ENCODE data around the gene CEBPZ. TPM values are rescaled to one million over a fixed set of nuclear protein-coding genes. Genes with fewer than 3 reads are reported as not detected.
"Not testable (repeated sequence)": the region's sequence is repeated elsewhere in the genome, so short reads cannot be mapped to it uniquely, and the experiment has no call there.

The CEBPZ gene
- total RNA-seq, 2 experiments from 2014 or later = 92.3 to 102 TPM

- Histone ChIP-seq H3K27ac (ENCODE audit: low read depth in 1 of 2, low read length in 2 of 2) (no peak overlapping the region), H3K9me3 (ENCODE audit: control insufficient read depth in 1 of 2, insufficient read depth in 1 of 2, low read length in 2 of 2) (peaks cover 0 to 27% of the 10 kb centered on the region in 2 experiments), H3K36me3 (ENCODE audit: insufficient read depth, low read length) (peaks cover 99% of the 10 kb centered on the region), H3K4me3 (ENCODE audit: low read length) (no peak overlapping the region), H3K4me1 (ENCODE audit: insufficient read depth, low read length) (no peaks in the 10 kb centered on the region), H3K27me3 (ENCODE audit: control insufficient read depth in 1 of 2, insufficient read depth in 2 of 2, low read length in 2 of 2) (no peaks in the 10 kb centered on the region)
- no peak overlapping the region for H3K27ac Mint-ChIP-seq
- H3K9me3 Mint-ChIP-seq = peaks cover 30% of the 10 kb centered on the region
- intact Hi-C loops (cut with DNase I, micrococcal nuclease) = no loop called here
- CTCF ChIA-PET = no interaction called here
- POLR2A ChIA-PET = interaction anchor here (1.0 to 2.1 kb wide), 2 partner anchors 15 to 112 kb away, joined by 3 to 5 read pairs; partner anchors contain the start of gene CEBPZOS
- no peaks in the 10 kb centered on the region for H3K27me3 Mint-ChIP-seq
- DNase-seq (no peak), ATAC-seq (ENCODE audit: poor library complexity) (no peak)
- no peak for TF ChIP-seq CTCF (IDR thresholded peaks at IDR 0.05)
- H3K4me1 Mint-ChIP-seq (ENCODE audit: low read depth) = peaks cover 16% of the 10 kb centered on the region
- H3K4me3 Mint-ChIP-seq = no peak overlapping the region
- peaks cover 96% of the 10 kb centered on the region for H3K36me3 Mint-ChIP-seq (ENCODE audit: low read depth)
Measured at GRCh38 chr2:37211939-37212338, 19.5 kb downstream of the CEBPZ start.

GRCh38 chr2:37211212-37211611, 20.2 kb downstream of the CEBPZ start:
- no peak overlapping the region for H3K27ac ChIP-seq (ENCODE audit: low read depth in 1 of 2, low read length in 2 of 2)
- ATAC-seq (ENCODE audit: poor library complexity) (no peak), DNase-seq (no peak)
- H3K4me1 ChIP-seq (ENCODE audit: insufficient read depth, low read length) = no peaks in the 10 kb centered on the region
- intact Hi-C loops (cut with DNase I, micrococcal nuclease) = no loop called here
- ChIA-PET POLR2A (interaction anchor here (0.7 to 2.1 kb wide), 3 partner anchors 13 to 112 kb away, joined by 3 to 5 read pairs (median 3); partner anchors contain the start of gene CEBPZOS), CTCF (no interaction called here)
- no peak overlapping the region for H3K27ac Mint-ChIP-seq
- no peaks in the 10 kb centered on the region for H3K27me3 ChIP-seq (ENCODE audit: control insufficient read depth in 1 of 2, insufficient read depth in 2 of 2, low read length in 2 of 2)
- peaks cover 34% of the 10 kb centered on the region for H3K9me3 Mint-ChIP-seq
- no peak overlapping the region for H3K4me3 Mint-ChIP-seq
- no peak overlapping the region for H3K4me3 ChIP-seq (ENCODE audit: low read length)
- peaks cover 3 to 27% of the 10 kb centered on the region in 2 experiments for H3K9me3 ChIP-seq (ENCODE audit: control insufficient read depth in 1 of 2, insufficient read depth in 1 of 2, low read length in 2 of 2)
- H3K36me3 ChIP-seq (ENCODE audit: insufficient read depth, low read length) = peaks cover 99% of the 10 kb centered on the region
- peaks cover 96% of the 10 kb centered on the region for H3K36me3 Mint-ChIP-seq (ENCODE audit: low read depth)
- H3K27me3 Mint-ChIP-seq = no peaks in the 10 kb centered on the region
- TF ChIP-seq CTCF (IDR thresholded peaks at IDR 0.05) = no peak
- peaks cover 21% of the 10 kb centered on the region for H3K4me1 Mint-ChIP-seq (ENCODE audit: low read depth)

GRCh38 chr2:37206760-37207159, 24.6 kb downstream of the CEBPZ start:
- H3K27ac Mint-ChIP-seq; H3K4me1 ChIP-seq (ENCODE audit: insufficient read depth, low read length); H3K27me3 ChIP-seq (ENCODE audit: control insufficient read depth in 1 of 2, insufficient read depth in 2 of 2, low read length in 2 of 2); H3K4me3 ChIP-seq (ENCODE audit: low read length); H3K4me3 Mint-ChIP-seq; H3K27me3 Mint-ChIP-seq; DNase-seq; POLR2A ChIA-PET; CTCF ChIA-PET; intact Hi-C loops (cut with DNase I, micrococcal nuclease); H3K27ac ChIP-seq (ENCODE audit: low read depth in 1 of 2, low read length in 2 of 2); ATAC-seq (ENCODE audit: poor library complexity): not testable (repeated sequence)
- Mint-ChIP-seq H3K9me3 (peaks cover 34% of the 10 kb centered on the region), H3K4me1 (ENCODE audit: low read depth) (peaks cover 34% of the 10 kb centered on the region), H3K36me3 (ENCODE audit: low read depth) (peaks cover 99% of the 10 kb centered on the region)
- Histone ChIP-seq H3K9me3 (ENCODE audit: control insufficient read depth in 1 of 2, insufficient read depth in 1 of 2, low read length in 2 of 2) (peaks cover 9 to 34% of the 10 kb centered on the region in 2 experiments), H3K36me3 (ENCODE audit: insufficient read depth, low read length) (peaks cover 93% of the 10 kb centered on the region)

GRCh38 chr2:37205689-37206341, 25.6 kb downstream of the CEBPZ start:
- intact Hi-C loops (cut with DNase I, micrococcal nuclease) = no loop called here
- H3K4me1 ChIP-seq (ENCODE audit: insufficient read depth, low read length) = no peaks in the 10 kb centered on the region
- Mint-ChIP-seq H3K27me3 (no peaks in the 10 kb centered on the region), H3K4me1 (ENCODE audit: low read depth) (peaks cover 43% of the 10 kb centered on the region), H3K36me3 (ENCODE audit: low read depth) (peaks cover 99% of the 10 kb centered on the region), H3K4me3 (no peak overlapping the region), H3K27ac (no peak overlapping the region), H3K9me3 (peaks cover 34% of the 10 kb centered on the region)
- H3K4me3 ChIP-seq (ENCODE audit: low read length) = no peak overlapping the region
- peaks cover 9 to 34% of the 10 kb centered on the region in 2 experiments for H3K9me3 ChIP-seq (ENCODE audit: control insufficient read depth in 1 of 2, insufficient read depth in 1 of 2, low read length in 2 of 2)
- no peaks in the 10 kb centered on the region for H3K27me3 ChIP-seq (ENCODE audit: control insufficient read depth in 1 of 2, insufficient read depth in 2 of 2, low read length in 2 of 2)
- ATAC-seq (ENCODE audit: poor library complexity) = no peak
- POLR2A ChIA-PET = no interaction called here
- CTCF ChIA-PET = no interaction called here
- H3K27ac ChIP-seq (ENCODE audit: low read depth in 1 of 2, low read length in 2 of 2) = no peak overlapping the region
- H3K36me3 ChIP-seq (ENCODE audit: insufficient read depth, low read length) = peaks cover 93% of the 10 kb centered on the region
- DNase-seq = no peak
- TF ChIP-seq CTCF (IDR thresholded peaks at IDR 0.05) = no peak

- Histone ChIP-seq H3K9me3 (ENCODE audit: control insufficient read depth in 1 of 2, insufficient read depth in 1 of 2, low read length in 2 of 2) (peaks cover 9 to 30% of the 10 kb centered on the region in 2 experiments), H3K36me3 (ENCODE audit: insufficient read depth, low read length) (peaks cover 90% of the 10 kb centered on the region)
- peaks cover 50% of the 10 kb centered on the region for H3K4me1 Mint-ChIP-seq (ENCODE audit: low read depth)
- H3K4me1 ChIP-seq (ENCODE audit: insufficient read depth, low read length); H3K27ac ChIP-seq (ENCODE audit: low read depth in 1 of 2, low read length in 2 of 2); H3K4me3 ChIP-seq (ENCODE audit: low read length); H3K27me3 ChIP-seq (ENCODE audit: control insufficient read depth in 1 of 2, insufficient read depth in 2 of 2, low read length in 2 of 2); CTCF ChIA-PET; H3K27ac Mint-ChIP-seq; intact Hi-C loops (cut with DNase I, micrococcal nuclease); H3K4me3 Mint-ChIP-seq; ATAC-seq (ENCODE audit: poor library complexity); DNase-seq; H3K27me3 Mint-ChIP-seq: not testable (repeated sequence)
- POLR2A ChIA-PET = interaction anchor here (0.6 kb wide), 1 partner anchor 96 kb away, joined by 3 read pairs; no protein-coding TSS in a partner anchor
- H3K9me3 Mint-ChIP-seq = peaks cover 31% of the 10 kb centered on the region
- peaks cover 99% of the 10 kb centered on the region for H3K36me3 Mint-ChIP-seq (ENCODE audit: low read depth)
Measured at GRCh38 chr2:37205071-37205661, 26.2 kb downstream of the CEBPZ start.
